H1 (cell line): ENCODE measurements around the gene IKZF2. TPM values are rescaled to one million over a fixed set of nuclear protein-coding genes. Genes with fewer than 3 reads are reported as not detected.

Experiments used
- CTCF ChIA-PET: fragments of 300-600 bp; sonication (Branson Sonifier 250); formaldehyde crosslinking; loops from one replicate; lab custom pipeline; 2021; ENCODE audit not compliant: partially characterized antibody; lab: Charles Lee
- POLR2A ChIA-PET: fragments of 300-600 bp; sonication (Branson Sonifier 250); formaldehyde crosslinking; loops from one replicate; lab custom pipeline; 2021; ENCODE audit warnings: inconsistent platforms; ENCODE audit not compliant: partially characterized antibody; lab: Charles Lee
- DNase-seq, 2 experiments: peaks; one replicate each; pipeline versions ENCODE4 v3.0.0 to v3.0.0-alpha.2; 2010 to 2022; ENCODE audit warnings: low spot score in 2 of 2, low read depth in 1 of 2, mixed read lengths in 1 of 2
- FAIRE-seq: peaks from 2 replicates; lab custom pipeline; 2011; peaks lifted over from hg19 to GRCh38; lab: Jason Lieb, UNC
- H2AFZ ChIP-seq: 2 replicates; pipeline ENCODE4 v1.8.1; 2012; ENCODE audit warnings: low read length, inconsistent platforms
- H2AK5ac ChIP-seq: 2 replicates; pipeline ENCODE4 v1.6.1; 2013; ENCODE audit warnings: low read depth, low read length
- H2BK120ac ChIP-seq: replicated peaks from 2 replicates; pipeline ENCODE3; 2013; ENCODE audit warnings: low read depth, low read length, inconsistent platforms
- H2BK12ac ChIP-seq: 2 replicates; pipeline ENCODE4 v1.6.1; 2013; ENCODE audit warnings: low read depth, low read length
- H2BK15ac ChIP-seq: 2 replicates; pipeline ENCODE4 v1.6.1; 2013; ENCODE audit warnings: low read length
- H2BK20ac ChIP-seq: 2 replicates; pipeline ENCODE4 v1.6.1; 2013; ENCODE audit warnings: low read length
- H2BK5ac ChIP-seq: 2 replicates; pipeline ENCODE4 v1.6.1; 2013; ENCODE audit warnings: low read depth, low read length
- H3K14ac ChIP-seq: 2 replicates; pipeline ENCODE4 v1.6.1; 2013; ENCODE audit warnings: inconsistent platforms; ENCODE audit not compliant: insufficient read length
- H3K18ac ChIP-seq: 2 replicates; pipeline ENCODE4 v1.6.1; 2013; ENCODE audit warnings: low read length; ENCODE audit errors: extremely low read depth
- H3K23ac ChIP-seq: 2 replicates; pipeline ENCODE4 v1.6.1; 2013; ENCODE audit warnings: inconsistent platforms; ENCODE audit not compliant: insufficient read length
- H3K23me2 ChIP-seq: 2 replicates; pipeline ENCODE4 v1.6.1; 2013; ENCODE audit warnings: low read depth, low read length
- H3K27ac ChIP-seq: 2 replicates; pipeline ENCODE4 v1.6.1; 2011; ENCODE audit warnings: low read depth, low read length, inconsistent platforms
- H3K27me3 ChIP-seq, 4 experiments: replicated peaks in 1 of 4; 1 replicate in 1 of 4; 2 replicates in 3 of 4; pipeline versions ENCODE4 v1.6.1 to v1.8.1; 2011 to 2013; ENCODE audit warnings: low read length in 3 of 4, mild to moderate bottlenecking in 3 of 4, inconsistent platforms in 2 of 4, mixed read lengths in 2 of 4, moderate library complexity in 1 of 4; ENCODE audit not compliant: control insufficient read depth in 3 of 4, insufficient read depth in 3 of 4; ENCODE audit errors: extremely low read depth in 1 of 4
- H3K36me3 ChIP-seq, 4 experiments: 2 replicates each; pipeline versions ENCODE4 v1.6.1 to v1.8.1; 2011 to 2013; ENCODE audit warnings: mild to moderate bottlenecking in 4 of 4, low read length in 3 of 4, moderate library complexity in 2 of 4, control low read depth in 1 of 4, inconsistent platforms in 1 of 4; ENCODE audit not compliant: insufficient read depth in 4 of 4, control insufficient read depth in 2 of 4
- H3K4ac ChIP-seq: replicated peaks from 2 replicates; pipeline ENCODE3; 2013; ENCODE audit warnings: low read length, low read depth, mixed read lengths, inconsistent platforms; ENCODE audit not compliant: insufficient read length
- H3K4me1 ChIP-seq, 4 experiments: replicated peaks in 1 of 4; 1 replicate in 1 of 4; 2 replicates in 3 of 4; pipeline versions ENCODE4 v1.6.1 to v1.8.1; 2011 to 2013; ENCODE audit warnings: low read length in 3 of 4, inconsistent platforms in 2 of 4, mixed read lengths in 1 of 4; ENCODE audit not compliant: insufficient read depth in 4 of 4, control insufficient read depth in 3 of 4
- H3K4me2 ChIP-seq, 2 experiments: 2 replicates each; pipeline versions ENCODE4 v1.6.1 to v1.8.1; 2011 to 2013; ENCODE audit warnings: low read depth in 2 of 2, low read length in 2 of 2, control low read depth in 1 of 2, inconsistent platforms in 1 of 2, mild to moderate bottlenecking in 1 of 2; ENCODE audit not compliant: insufficient read depth in 1 of 2
- H3K4me3 ChIP-seq, 4 experiments: fragments of 200-600, 300-600 bp in 1 of 4; sonication (generic), shearing (Covaris generic), sonication (Bioruptor Twin) in 1 of 4; 2 replicates each; pipeline versions ENCODE4 v1.5.1 to v1.8.1; 2011 to 2016; ENCODE audit warnings: low read length in 4 of 4, low read depth in 3 of 4, control low read depth in 2 of 4, inconsistent platforms in 2 of 4, mild to moderate bottlenecking in 2 of 4, mixed read lengths in 1 of 4, moderate library complexity in 1 of 4; ENCODE audit not compliant: insufficient read depth in 2 of 4; ENCODE audit errors: extremely low read depth in 1 of 4
- H3K56ac ChIP-seq: replicated peaks from 2 replicates; pipeline ENCODE3; 2013; ENCODE audit warnings: low read depth, mild to moderate bottlenecking, mixed read lengths, low read length, inconsistent platforms; ENCODE audit not compliant: insufficient read length
- H3K79me1 ChIP-seq: 2 replicates; pipeline ENCODE4 v1.6.1; 2013; ENCODE audit warnings: low read depth, low read length, control low read depth
- H3K79me2 ChIP-seq, 2 experiments: 2 replicates each; pipeline versions ENCODE4 v1.6.1 to v1.8.1; 2012 to 2013; ENCODE audit warnings: low read length in 2 of 2, mild to moderate bottlenecking in 2 of 2, inconsistent platforms in 1 of 2; ENCODE audit not compliant: insufficient read depth in 2 of 2, control insufficient read depth in 1 of 2
- H3K9ac ChIP-seq, 4 experiments: replicated peaks in 1 of 4; 1 replicate in 1 of 4; 2 replicates in 3 of 4; pipeline versions ENCODE4 v1.6.1 to v1.8.1; 2011 to 2013; ENCODE audit warnings: low read depth in 3 of 4, low read length in 3 of 4, control low read depth in 2 of 4, mild to moderate bottlenecking in 2 of 4, moderate library complexity in 2 of 4, inconsistent platforms in 1 of 4; ENCODE audit errors: extremely low read depth in 1 of 4
- H3K9me3 ChIP-seq, 2 experiments: 2 replicates each; pipeline versions ENCODE4 v1.6.1 to v1.8.1; 2012 to 2013; ENCODE audit warnings: mild to moderate bottlenecking in 2 of 2, moderate library complexity in 2 of 2, control low read depth in 1 of 2, inconsistent platforms in 1 of 2, low read depth in 1 of 2, low read length in 1 of 2, mixed read lengths in 1 of 2; ENCODE audit not compliant: insufficient read depth in 2 of 2
- H4K20me1 ChIP-seq, 2 experiments: replicated peaks in 1 of 2; 2 replicates each; pipeline versions ENCODE3 to v1.8.1; 2011 to 2013; ENCODE audit warnings: inconsistent platforms in 2 of 2, low read length in 2 of 2, mild to moderate bottlenecking in 1 of 2; ENCODE audit not compliant: insufficient read depth in 2 of 2, control insufficient read depth in 1 of 2
- H4K5ac ChIP-seq: 2 replicates; pipeline ENCODE4 v1.6.1; 2013; ENCODE audit warnings: low read length, low read depth, mixed read lengths, inconsistent platforms; ENCODE audit not compliant: insufficient read length
- H4K8ac ChIP-seq: 2 replicates; pipeline ENCODE4 v1.8.0; 2013; ENCODE audit warnings: mild to moderate bottlenecking, moderate library complexity, low read length, inconsistent platforms; ENCODE audit not compliant: insufficient read depth; ENCODE audit errors: extremely low read depth
- H4K91ac ChIP-seq: replicated peaks from 2 replicates; pipeline ENCODE3; 2013; ENCODE audit warnings: low read length, mixed read lengths, inconsistent platforms; ENCODE audit not compliant: insufficient read length
- CBX8 ChIP-seq: fragments of 300-800, 300-1000 bp; sonication (generic); IDR thresholded peaks from 2 replicates; pipeline ENCODE4 v1.7.1; 2016; ENCODE audit warnings: low read depth, low read length, borderline replicate concordance
- EGR1 ChIP-seq: IDR thresholded peaks from 2 replicates; pipeline ENCODE4 v1.6.1; 2011; ENCODE audit warnings: low read depth, low read length, borderline replicate concordance
- JUND ChIP-seq: IDR thresholded peaks from 2 replicates; pipeline ENCODE4 v1.6.1; 2011; ENCODE audit warnings: mild to moderate bottlenecking, improper control_type of control experiment, low read length
- RBBP5 ChIP-seq: IDR thresholded peaks from 2 replicates; pipeline ENCODE4 v1.7.1; 2012; ENCODE audit warnings: low read depth, mild to moderate bottlenecking, inconsistent platforms, low read length, moderate library complexity, borderline replicate concordance
- RNF2 ChIP-seq: fragments of 200-900, 300-1000 bp; sonication (generic); IDR thresholded peaks from 2 replicates; pipeline ENCODE4 v1.7.1; 2016; ENCODE audit warnings: borderline replicate concordance, low read depth, mild to moderate bottlenecking, antibody characterized with exemption, low read length; ENCODE audit not compliant: poor library complexity, severe bottlenecking; ENCODE audit errors: missing control alignments
- SAP30 ChIP-seq: fragments of 300-600 bp; sonication (generic); IDR thresholded peaks from 2 replicates; pipeline ENCODE4 v1.7.1; 2012; ENCODE audit warnings: low read length, moderate library complexity, mild to moderate bottlenecking, inconsistent platforms; ENCODE audit not compliant: insufficient read depth, insufficient replicate concordance
- SP4 ChIP-seq: IDR thresholded peaks from 2 replicates; pipeline ENCODE4 v1.6.1; 2012; ENCODE audit warnings: low read length, inconsistent platforms
- TAF1 ChIP-seq: IDR thresholded peaks from 2 replicates; pipeline ENCODE4 v1.6.1; 2011; ENCODE audit warnings: mild to moderate bottlenecking, low read depth, low read length
- ZNF274 ChIP-seq: IDR thresholded peaks from 2 replicates; pipeline ENCODE4 v1.7.0; 2012; ENCODE audit warnings: low read length, borderline replicate concordance; ENCODE audit errors: extremely low read depth
- WGBS, 2 experiments: shearing (Covaris generic) in 1 of 2; methylation state at CpG; one replicate each; pipeline versions ENCODE4 v1.1.6 to v1.1.7; 2013 to 2015; ENCODE audit warnings: low lambda C conversion rate in 2 of 2, mixed read lengths in 2 of 2, inconsistent platforms in 1 of 2, low coverage in 1 of 2, missing lambda C conversion rate in 1 of 2; ENCODE audit not compliant: insufficient replicate concordance in 2 of 2, insufficient coverage in 1 of 2, insufficient read length in 1 of 2; ENCODE audit errors: extremely low coverage in 1 of 2, missing lambda C conversion rate in 1 of 2; 5-methylcytosine and 5-hydroxymethylcytosine counted together
- polyA plus RNA-seq, 7 experiments: library from polyadenylated mRNA; depleted of rRNA in 3 of 7; stranded (reverse) in 5 of 7; unstranded in 2 of 7; fragments of >200 nt in 5 of 7; fragments of 200-250 nt in 2 of 7; gene quantifications; 1 replicate in 5 of 7; 2 replicates in 1 of 7; 4 replicates in 1 of 7; pipeline versions ENCODE4 v1.2.1 to v1.2.3, GENCODE V29; 2011 to 2013; ENCODE audit warnings: missing spikeins in 2 of 7, mixed read lengths in 2 of 7
- total RNA-seq: library from RNA; stranded (reverse); fragmentation: NEBNext Ultra II Directional; extraction: Animal tissue kit (Norgen Biotek cat#: 25700); gene quantifications from 2 replicates; pipeline ENCODE4 v1.2.1, GENCODE V29; 2021
- TF ChIP-seq, protein P1 (sequence below): IDR thresholded peaks from 2 replicates; pipeline ENCODE4 v1.6.1; 2012; ENCODE audit warnings: low read length, inconsistent platforms

IKZF2 gene
- total and polyA plus RNA-seq, 2 of the 8 experiments (the other 6 are each of a cell fraction or from before 2014, with no cell fraction given) = 1.7 to 4.4 TPM

DNA sequence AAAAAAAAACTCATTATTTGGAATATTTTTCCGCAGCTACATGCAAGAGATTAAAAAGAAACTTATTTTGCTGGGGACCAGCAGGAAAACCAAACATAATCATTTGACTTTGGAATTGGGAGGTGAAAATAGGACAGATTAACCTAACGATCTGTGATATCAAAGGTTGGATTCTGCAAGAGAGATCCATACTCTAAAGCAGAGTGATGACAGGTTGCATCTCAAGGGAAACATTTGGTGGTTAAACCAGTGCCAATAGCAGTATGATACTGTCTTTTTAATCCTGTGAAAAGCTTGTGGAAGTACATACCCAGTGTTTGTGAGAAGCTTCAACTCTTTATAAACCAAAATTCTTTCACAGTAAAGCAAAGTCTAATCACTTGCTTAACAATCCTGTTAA is 5.3 kb upstream of the IKZF2 start:
- Histone ChIP-seq H3K9me3 (no peaks in the 10 kb centered on the region), H3K27ac (no peak overlapping the region), H2BK15ac (no peak overlapping the region), H3K27me3 (no peaks in the 10 kb centered on the region), H3K4me2 (no peak overlapping the region), H4K8ac (no peak overlapping the region), H2BK120ac (no peak overlapping the region), H3K4me3 (no peak overlapping the region), H2BK5ac (no peak overlapping the region), H3K4me1 (peaks cover 0 to 4% (median 1%) of the 10 kb centered on the region in 4 experiments; a peak in 2 of 7 replicates), H3K23me2 (no peaks in the 10 kb centered on the region; the same call in 1 of the 2 replicates), H3K79me1 (no peaks in the 10 kb centered on the region), H2AK5ac (no peak overlapping the region), H2BK20ac (no peak overlapping the region), H2BK12ac (no peak overlapping the region), H3K56ac (no peak overlapping the region), H3K36me3 (no peaks in the 10 kb centered on the region), H3K4ac (no peak overlapping the region), H4K91ac (no peak overlapping the region), H3K23ac (no peak overlapping the region), H3K79me2 (no peaks in the 10 kb centered on the region), H3K9ac (no peak overlapping the region), H4K20me1 (no peaks in the 10 kb centered on the region), H3K14ac (no peak overlapping the region), H3K18ac (no peak overlapping the region), H2AFZ (no peak overlapping the region), H4K5ac (no peak overlapping the region)
- WGBS, 2 experiments = 93% methylated on average over 2 of the region's 2 CpGs; no CpG with 5 or more reads in 1 of the 2 experiments
- no peak for TF ChIP-seq SAP30
- TF ChIP-seq ZNF274 = no peak
- TF ChIP-seq TAF1 = no peak
- TF ChIP-seq, protein P1, sequence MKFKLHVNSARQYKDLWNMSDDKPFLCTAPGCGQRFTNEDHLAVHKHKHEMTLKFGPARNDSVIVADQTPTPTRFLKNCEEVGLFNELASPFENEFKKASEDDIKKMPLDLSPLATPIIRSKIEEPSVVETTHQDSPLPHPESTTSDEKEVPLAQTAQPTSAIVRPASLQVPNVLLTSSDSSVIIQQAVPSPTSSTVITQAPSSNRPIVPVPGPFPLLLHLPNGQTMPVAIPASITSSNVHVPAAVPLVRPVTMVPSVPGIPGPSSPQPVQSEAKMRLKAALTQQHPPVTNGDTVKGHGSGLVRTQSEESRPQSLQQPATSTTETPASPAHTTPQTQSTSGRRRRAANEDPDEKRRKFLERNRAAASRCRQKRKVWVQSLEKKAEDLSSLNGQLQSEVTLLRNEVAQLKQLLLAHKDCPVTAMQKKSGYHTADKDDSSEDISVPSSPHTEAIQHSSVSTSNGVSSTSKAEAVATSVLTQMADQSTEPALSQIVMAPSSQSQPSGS = no peak
- TF ChIP-seq EGR1 = no peak
- no peak for TF ChIP-seq RBBP5
- TF ChIP-seq RNF2 = no peak
- no peak for TF ChIP-seq CBX8
- TF ChIP-seq SP4 = no peak
- no peak for TF ChIP-seq JUND
- POLR2A ChIA-PET = no interaction called here
- DNase-seq (no peak), FAIRE-seq (no peak)
- CTCF ChIA-PET = interaction anchor here (0.6 to 1.6 kb wide), 4 partner anchors 12 to 257 kb away, joined by 3 to 4 read pairs (median 3); no protein-coding TSS in a partner anchor
